ENCODE data around the gene SMARCD3.

DNA sequence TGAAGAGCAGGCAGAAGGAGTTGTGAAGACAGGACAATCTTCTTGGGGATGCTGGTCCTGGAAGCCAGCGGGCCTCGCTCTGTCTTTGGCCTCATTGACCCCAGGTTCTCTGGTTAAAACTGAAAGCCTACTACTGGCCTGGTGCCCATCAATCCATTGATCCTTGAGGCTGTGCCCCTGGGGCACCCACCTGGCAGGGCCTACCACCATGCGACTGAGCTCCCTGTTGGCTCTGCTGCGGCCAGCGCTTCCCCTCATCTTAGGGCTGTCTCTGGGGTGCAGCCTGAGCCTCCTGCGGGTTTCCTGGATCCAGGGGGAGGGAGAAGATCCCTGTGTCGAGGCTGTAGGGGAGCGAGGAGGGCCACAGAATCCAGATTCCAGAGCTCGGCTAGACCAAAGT lies 14.7 kb downstream of the SMARCD3 start:
- TF ChIP-seq, protein P1, sequence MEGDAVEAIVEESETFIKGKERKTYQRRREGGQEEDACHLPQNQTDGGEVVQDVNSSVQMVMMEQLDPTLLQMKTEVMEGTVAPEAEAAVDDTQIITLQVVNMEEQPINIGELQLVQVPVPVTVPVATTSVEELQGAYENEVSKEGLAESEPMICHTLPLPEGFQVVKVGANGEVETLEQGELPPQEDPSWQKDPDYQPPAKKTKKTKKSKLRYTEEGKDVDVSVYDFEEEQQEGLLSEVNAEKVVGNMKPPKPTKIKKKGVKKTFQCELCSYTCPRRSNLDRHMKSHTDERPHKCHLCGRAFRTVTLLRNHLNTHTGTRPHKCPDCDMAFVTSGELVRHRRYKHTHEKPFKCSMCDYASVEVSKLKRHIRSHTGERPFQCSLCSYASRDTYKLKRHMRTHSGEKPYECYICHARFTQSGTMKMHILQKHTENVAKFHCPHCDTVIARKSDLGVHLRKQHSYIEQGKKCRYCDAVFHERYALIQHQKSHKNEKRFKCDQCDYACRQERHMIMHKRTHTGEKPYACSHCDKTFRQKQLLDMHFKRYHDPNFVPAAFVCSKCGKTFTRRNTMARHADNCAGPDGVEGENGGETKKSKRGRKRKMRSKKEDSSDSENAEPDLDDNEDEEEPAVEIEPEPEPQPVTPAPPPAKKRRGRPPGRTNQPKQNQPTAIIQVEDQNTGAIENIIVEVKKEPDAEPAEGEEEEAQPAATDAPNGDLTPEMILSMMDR (conservative IDR thresholded peaks at IDR 0.05), result no peak
- TF ChIP-seq EZH2 (IDR thresholded peaks at IDR 0.05; ENCODE audit: low read depth), result no peak
